ENCODE measurements around the gene SPIRE1. TPM values are rescaled to one million over a fixed set of nuclear protein-coding genes. Genes with fewer than 3 reads are reported as not detected.

SPIRE1 gene
- total RNA-seq, 4 donors from 2014 or later, result 37.4 to 50.8 (median 43.0) TPM

DNA sequence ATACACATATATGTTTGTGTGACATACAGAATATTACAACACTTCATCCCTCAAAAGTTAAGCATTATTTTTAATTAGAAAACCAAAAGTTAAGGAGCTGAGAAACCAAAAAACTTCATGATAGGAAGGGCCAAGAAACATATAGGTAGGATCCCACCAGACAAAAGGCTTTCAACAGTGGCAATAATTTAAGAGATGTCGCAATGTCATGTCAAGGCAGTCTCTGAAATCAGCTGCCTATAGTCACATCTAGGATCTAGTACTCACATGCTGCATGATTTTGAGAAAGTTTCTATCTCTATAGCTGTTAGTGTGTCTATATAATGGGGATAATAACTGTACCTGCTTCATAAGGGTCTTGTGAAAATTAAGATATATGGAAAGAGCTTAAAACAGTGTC is 72.7 kb downstream of the SPIRE1 start:
- TF ChIP-seq EP300 (IDR thresholded peaks at IDR 0.05) (no peak), POLR2AphosphoS5 (IDR thresholded peaks at IDR 0.05) (no peak), POLR2A (IDR thresholded peaks at IDR 0.05) (no peak)
- TF ChIP-seq, protein P1, sequence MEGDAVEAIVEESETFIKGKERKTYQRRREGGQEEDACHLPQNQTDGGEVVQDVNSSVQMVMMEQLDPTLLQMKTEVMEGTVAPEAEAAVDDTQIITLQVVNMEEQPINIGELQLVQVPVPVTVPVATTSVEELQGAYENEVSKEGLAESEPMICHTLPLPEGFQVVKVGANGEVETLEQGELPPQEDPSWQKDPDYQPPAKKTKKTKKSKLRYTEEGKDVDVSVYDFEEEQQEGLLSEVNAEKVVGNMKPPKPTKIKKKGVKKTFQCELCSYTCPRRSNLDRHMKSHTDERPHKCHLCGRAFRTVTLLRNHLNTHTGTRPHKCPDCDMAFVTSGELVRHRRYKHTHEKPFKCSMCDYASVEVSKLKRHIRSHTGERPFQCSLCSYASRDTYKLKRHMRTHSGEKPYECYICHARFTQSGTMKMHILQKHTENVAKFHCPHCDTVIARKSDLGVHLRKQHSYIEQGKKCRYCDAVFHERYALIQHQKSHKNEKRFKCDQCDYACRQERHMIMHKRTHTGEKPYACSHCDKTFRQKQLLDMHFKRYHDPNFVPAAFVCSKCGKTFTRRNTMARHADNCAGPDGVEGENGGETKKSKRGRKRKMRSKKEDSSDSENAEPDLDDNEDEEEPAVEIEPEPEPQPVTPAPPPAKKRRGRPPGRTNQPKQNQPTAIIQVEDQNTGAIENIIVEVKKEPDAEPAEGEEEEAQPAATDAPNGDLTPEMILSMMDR (IDR thresholded peaks at IDR 0.05), result no peak
- WGBS, 2 donors (ENCODE audit: low coverage in 1 of 2), result 100% methylated on average over 1 of the region's 1 CpG
- Histone ChIP-seq H3K9me3 (no peaks in the 10 kb centered on the region), H3K36me3 (no peaks in the 10 kb centered on the region), H3K4me1 (peaks cover 0 to 16% (median 0%) of the 10 kb centered on the region in 3 donors), H3K27me3 (no peaks in the 10 kb centered on the region), H3K27ac (no peak overlapping the region), H3K4me3 (no peak overlapping the region)
- no peak for ATAC-seq

DNA sequence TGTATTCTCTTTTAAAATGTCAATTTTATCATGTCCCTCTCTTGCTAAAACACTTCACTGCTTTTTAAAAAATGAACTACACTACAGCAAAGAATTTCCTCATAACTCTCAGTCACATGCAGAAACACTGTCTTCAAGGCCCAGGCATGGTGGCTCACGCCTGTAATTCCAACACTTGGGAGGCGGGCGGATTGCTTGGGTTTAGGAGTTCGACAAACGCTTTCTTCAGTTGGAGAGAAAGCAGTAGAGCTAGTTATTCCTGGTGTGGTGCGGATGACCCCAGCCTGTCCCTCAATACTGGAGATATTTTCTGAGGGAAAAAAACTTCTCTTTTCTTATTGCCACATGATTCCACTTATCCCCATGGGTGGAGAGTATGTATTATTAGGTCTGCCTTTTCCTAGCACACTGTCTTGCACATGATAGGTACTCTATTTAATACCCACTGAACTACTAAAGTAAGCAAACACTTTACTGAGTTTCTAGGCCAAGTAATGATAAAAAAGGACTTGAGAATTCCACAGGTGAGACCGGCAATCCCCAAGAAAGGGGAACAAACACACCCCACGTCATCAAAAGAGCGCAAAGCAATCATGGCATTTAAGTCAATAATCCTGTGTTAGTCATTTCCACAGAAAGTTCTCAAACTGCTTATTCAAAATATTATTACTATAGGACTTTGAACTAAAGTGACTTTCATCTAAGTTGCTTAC is 77.1 kb downstream of the SPIRE1 start:
- Histone ChIP-seq H3K27me3 (no peaks in the 10 kb centered on the region), H3K36me3 (no peaks in the 10 kb centered on the region), H3K27ac (no peak overlapping the region), H3K4me1 (no peaks in the 10 kb centered on the region), H3K4me3 (no peak overlapping the region), H3K9me3 (no peaks in the 10 kb centered on the region)
- 92 to 95% methylated on average over 9 of the region's 9 CpGs for WGBS, 2 donors (ENCODE audit: low coverage in 1 of 2)
- no peak for ATAC-seq
- TF ChIP-seq EP300 (IDR thresholded peaks at IDR 0.05), result no peak
- TF ChIP-seq, protein P1 (IDR thresholded peaks at IDR 0.05), result no peak
- no peak for TF ChIP-seq POLR2A (IDR thresholded peaks at IDR 0.05)
- TF ChIP-seq POLR2AphosphoS5 (IDR thresholded peaks at IDR 0.05), result no peak

DNA sequence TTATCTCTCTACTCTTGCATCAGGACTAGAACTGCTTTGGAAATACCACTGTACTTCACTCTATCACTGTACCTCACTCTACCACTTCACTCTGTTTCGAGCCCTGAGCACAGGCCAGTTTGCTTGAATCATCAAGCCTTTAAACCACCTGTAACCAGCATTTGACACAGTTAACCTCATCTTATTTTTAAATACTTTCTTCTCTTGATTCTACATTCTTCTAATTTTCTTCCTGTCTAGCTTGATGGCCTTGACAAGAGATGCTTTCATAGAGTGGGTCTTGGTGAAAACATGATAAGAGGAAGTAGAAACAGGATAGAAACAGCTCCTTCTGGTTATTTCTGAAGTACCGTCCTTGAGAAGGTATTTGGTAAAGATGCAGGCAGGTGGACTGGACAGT is 78.1 kb downstream of the SPIRE1 start:
- no peak for ATAC-seq
- Histone ChIP-seq H3K27ac (no peak overlapping the region), H3K4me3 (no peak overlapping the region), H3K27me3 (no peaks in the 10 kb centered on the region), H3K36me3 (no peaks in the 10 kb centered on the region), H3K9me3 (no peaks in the 10 kb centered on the region), H3K4me1 (no peaks in the 10 kb centered on the region)
- TF ChIP-seq, protein P1 (IDR thresholded peaks at IDR 0.05), result no peak
- no peak for TF ChIP-seq POLR2AphosphoS5 (IDR thresholded peaks at IDR 0.05)
- no peak for TF ChIP-seq EP300 (IDR thresholded peaks at IDR 0.05)
- TF ChIP-seq POLR2A (IDR thresholded peaks at IDR 0.05), result no peak
- 38 to 100% methylated on average over 1 to 2 of the region's 2 CpGs for WGBS, 2 donors (ENCODE audit: low coverage in 1 of 2)

DNA sequence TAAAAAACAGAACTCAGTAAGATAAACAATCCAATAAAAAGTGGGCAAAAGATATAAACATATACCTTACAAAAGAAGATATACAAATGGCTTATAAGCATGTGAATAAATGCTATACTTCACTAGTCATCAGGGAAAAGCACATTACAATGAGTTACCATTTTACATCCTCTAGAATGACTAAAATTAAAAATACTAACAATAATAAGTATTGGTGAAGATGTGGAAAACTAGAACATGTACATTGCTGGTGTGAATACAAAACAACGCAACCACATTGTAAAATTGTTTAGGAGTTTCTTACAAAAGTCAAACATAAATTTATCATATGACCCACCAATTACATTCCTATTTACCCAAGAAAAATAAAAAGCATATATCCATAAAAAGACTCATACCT is 80.1 kb downstream of the SPIRE1 start:
- WGBS, 2 donors (ENCODE audit: low coverage in 1 of 2), result 94 to 100% methylated on average over 1 of the region's 1 CpG
- no peak for ATAC-seq
- Histone ChIP-seq H3K27me3 (no peaks in the 10 kb centered on the region), H3K4me1 (no peaks in the 10 kb centered on the region), H3K4me3 (no peak overlapping the region), H3K27ac (no peak overlapping the region), H3K9me3 (no peaks in the 10 kb centered on the region), H3K36me3 (no peaks in the 10 kb centered on the region)
- TF ChIP-seq, protein P1 (IDR thresholded peaks at IDR 0.05), result no peak
- TF ChIP-seq POLR2A (IDR thresholded peaks at IDR 0.05), result no peak
- TF ChIP-seq EP300 (IDR thresholded peaks at IDR 0.05), result no peak
- no peak for TF ChIP-seq POLR2AphosphoS5 (IDR thresholded peaks at IDR 0.05)

DNA sequence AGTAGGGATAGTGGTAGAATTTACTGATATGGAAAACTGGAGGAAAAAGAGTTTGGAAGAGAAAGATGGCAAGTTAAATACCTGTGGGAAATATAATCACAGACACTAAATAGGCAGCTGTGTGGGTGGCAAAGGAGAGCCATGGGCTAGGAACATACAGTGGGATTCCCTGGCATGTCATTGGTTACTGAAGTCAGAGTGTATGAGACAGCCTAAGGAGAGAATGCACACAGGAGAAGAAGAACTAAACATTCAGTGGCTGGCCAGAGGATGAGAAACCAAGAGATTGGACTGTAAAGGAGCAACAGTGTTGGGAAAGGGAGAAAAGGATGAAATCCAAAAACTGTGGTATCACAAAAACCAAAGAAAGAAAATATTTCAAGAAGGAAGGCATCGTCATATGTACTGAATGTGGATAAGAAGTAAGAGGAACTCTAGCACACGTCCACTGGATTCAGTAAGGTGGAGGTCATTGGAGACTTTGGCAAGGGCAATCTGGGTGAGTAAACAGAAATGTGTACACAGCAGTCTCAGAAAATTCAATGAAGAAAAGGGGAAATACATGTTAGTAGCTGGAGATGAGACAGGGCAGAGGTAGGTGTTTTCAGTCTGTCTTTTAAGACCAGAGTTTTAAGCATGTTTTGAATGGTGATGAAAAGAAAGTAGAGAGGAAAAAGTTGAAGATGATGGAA is 83.3 kb downstream of the SPIRE1 start:
- Histone ChIP-seq H3K27ac (no peak overlapping the region), H3K36me3 (no peaks in the 10 kb centered on the region), H3K4me3 (no peak overlapping the region), H3K4me1 (no peaks in the 10 kb centered on the region), H3K27me3 (no peaks in the 10 kb centered on the region), H3K9me3 (no peaks in the 10 kb centered on the region)
- TF ChIP-seq POLR2A (IDR thresholded peaks at IDR 0.05), result no peak
- TF ChIP-seq, protein P1 (IDR thresholded peaks at IDR 0.05), result no peak
- TF ChIP-seq POLR2AphosphoS5 (IDR thresholded peaks at IDR 0.05), result no peak
- TF ChIP-seq EP300 (IDR thresholded peaks at IDR 0.05), result no peak
- no peak for ATAC-seq
- WGBS, 2 donors (ENCODE audit: low coverage in 1 of 2), result 50 to 71% methylated on average over 1 to 2 of the region's 2 CpGs
